GM11168 (cell line): ENCODE measurements around the gene FAM107B.

Experiments used
- in situ Hi-C: fragments of 300-500 bp; cut with MboI; formaldehyde crosslinking; loops from one replicate; pipeline ENCODE4 v1.12.0; 2022; ENCODE audit warnings: low sequenced_read_pairs; ENCODE audit not compliant: unreplicated experiment

Gene FAM107B

DNA sequence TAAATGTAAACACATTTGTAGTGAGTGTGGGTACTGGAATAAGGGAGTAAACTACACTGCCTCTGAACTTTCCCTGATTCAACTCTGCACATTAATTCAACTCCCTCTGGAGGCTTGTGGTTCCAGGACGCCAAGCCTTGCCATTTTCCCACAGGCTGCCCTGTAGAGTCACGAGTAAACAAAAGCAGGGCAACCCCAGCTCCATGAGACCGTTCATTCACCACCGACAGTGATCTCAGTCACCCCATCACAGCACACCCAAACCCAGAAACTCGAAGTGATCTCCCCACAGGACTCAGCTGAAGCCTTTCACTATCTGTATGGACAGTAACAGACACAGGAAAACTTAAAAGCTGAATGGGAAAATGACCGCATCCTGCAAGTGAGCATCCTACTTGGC is 225.2 kb downstream of the FAM107B start:
- in situ Hi-C loops: no loop called here

DNA sequence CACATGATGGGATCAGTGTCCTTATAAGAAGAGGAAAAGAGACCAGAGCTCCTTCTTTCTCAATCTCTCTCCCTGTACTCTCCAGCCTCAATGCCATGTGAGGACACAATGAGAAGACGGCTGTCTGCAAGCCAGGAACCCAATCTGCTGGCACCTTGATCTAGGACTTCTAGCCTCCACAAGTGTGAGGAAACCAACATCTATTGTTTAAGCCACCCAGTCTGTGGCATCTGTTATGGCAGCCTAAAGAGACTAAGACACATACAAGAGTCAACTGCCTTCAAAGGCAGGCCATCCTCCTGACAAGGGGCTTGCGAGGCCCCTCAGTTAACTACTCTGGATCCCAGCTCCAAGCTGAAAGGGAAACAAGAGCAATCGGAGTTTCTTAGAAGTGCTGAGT is 225.7 kb downstream of the FAM107B start:
- in situ Hi-C loops: no loop called here

- in situ Hi-C loops: no loop called here
Measured at GRCh38 chr10:14548474-14548873, 226.2 kb downstream of the FAM107B start.

- in situ Hi-C loops: no loop called here
Measured at GRCh38 chr10:14547816-14548215, 226.9 kb downstream of the FAM107B start.

DNA sequence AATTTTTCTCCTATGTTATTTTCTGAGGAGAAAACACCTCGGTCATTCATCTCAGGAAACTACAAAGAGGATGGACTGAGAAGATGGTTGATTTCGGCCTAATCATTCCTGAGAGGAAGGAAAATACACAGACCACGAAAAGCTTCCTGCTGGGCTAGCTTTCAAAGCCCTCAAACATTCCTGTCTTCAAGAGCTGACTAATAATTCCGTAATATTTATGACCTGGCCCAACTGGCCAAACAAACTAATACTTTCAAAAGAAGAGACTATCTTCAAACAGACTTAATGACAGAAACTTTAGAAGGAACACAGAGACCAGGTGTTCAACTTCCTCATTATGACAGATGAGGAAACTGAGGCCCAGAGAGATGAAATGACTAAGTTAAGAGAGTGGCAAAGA is 228.9 kb downstream of the FAM107B start:
- in situ Hi-C loops: no loop called here

GRCh38 chr10:14543904-14544210 is 230.8 kb downstream of the FAM107B start:
- in situ Hi-C loops: no loop called here

DNA sequence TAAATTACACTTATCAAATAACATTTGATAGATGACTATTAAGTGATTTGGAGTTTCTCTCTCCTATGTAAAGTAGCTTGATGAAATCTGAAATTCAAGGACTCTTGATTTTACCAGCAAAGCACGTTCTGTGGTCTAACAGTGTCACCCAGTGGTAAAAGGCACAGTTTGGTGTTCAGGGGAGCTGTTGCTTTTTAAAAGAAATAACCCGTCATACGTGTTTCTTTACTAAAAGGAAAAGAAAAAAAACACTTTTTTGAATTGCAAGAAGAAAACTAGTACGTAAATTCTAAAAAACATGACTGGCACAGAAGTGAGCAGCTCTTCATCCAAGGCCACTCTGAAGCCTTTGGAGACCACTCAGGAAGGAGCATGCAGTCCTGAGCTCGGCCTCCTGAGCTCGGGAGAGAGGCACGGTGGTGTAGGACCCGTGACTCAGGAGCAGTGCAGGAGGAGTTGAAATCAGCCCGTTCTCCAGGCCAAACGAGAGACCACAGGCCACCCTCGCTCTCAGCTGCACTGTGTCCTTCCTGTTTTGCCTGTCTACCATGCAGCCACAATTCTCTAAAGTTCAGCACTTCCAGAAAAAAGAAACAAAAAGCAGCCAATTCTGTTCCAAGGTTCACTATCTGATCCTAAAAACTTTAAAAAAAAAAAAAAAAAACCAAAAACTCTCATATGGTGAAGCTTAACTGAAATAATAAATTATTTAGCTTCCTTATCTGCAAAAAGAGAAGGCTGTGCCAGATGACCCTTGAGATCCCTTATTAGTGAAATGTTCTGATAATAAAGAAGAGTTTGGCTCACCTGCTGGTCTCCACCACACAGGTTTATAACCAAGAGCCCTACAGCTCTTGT is 231.4 kb downstream of the FAM107B start:
- in situ Hi-C loops: no loop called here

GRCh38 chr10:14541379-14541778 is 233.3 kb downstream of the FAM107B start:
- in situ Hi-C loops: no loop called here

GRCh38 chr10:14540611-14541010 is 234.1 kb downstream of the FAM107B start:
- in situ Hi-C loops: no loop called here

GRCh38 chr10:14540062-14540461 is 234.6 kb downstream of the FAM107B start:
- in situ Hi-C loops: no loop called here

DNA sequence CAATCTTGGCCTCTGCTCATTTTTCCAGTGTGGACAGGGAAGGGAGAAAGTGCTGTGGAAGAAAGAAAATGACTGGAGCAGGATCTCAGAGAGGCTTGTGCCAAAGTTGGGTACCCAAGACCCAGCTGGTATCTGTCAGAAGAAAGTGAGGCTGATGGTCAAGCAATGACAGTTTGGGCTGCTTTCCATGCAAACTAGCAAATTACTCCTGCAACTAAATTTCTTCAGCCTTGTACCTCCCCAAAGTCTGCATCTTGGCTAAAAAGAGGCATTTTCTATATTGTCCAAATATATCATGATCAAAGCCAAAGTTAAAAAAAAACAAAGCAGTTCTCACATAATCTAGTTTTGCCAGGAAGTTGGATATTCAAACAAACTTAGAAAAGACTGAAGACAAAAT is 235.5 kb downstream of the FAM107B start:
- in situ Hi-C loops: no loop called here

GRCh38 chr10:14536241-14537213 is 238.2 kb downstream of the FAM107B start:
- in situ Hi-C loops: no loop called here

DNA sequence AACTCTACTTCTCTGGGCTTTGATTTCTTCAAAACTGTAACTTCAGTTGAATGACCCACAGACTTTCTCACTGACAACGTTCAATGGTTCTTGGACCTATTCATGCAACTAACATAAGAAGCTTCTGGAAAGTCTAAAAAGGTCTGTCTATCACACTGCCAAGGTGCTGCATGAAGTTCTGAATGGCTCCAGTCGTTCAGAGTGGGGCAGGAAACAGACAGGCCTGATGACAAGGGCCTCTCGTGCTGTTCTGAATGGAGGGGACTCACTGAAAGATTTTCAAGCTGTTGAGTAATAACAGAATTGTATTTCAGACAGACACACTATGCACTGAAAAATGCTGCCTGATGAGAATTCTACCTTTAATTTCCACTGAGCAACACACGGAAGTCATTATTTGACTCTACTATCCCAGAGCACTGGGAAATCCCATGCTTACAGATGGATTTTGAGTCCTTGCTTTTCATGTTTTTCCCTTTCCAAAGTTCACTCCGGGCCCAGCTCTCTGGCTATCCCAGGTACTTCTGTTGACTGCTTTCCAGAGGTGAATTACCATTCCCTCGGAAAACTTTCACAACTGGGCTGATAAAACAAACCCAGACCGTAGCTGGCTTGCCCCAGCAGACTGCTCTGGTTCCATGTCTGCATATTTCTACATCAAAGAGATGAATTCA is 239.1 kb downstream of the FAM107B start:
- in situ Hi-C loops: no loop called here

GRCh38 chr10:14534152-14534551 is 240.5 kb downstream of the FAM107B start:
- in situ Hi-C loops: no loop called here

- in situ Hi-C loops: no loop called here
Measured at GRCh38 chr10:14533295-14533694, 241.4 kb downstream of the FAM107B start.

DNA sequence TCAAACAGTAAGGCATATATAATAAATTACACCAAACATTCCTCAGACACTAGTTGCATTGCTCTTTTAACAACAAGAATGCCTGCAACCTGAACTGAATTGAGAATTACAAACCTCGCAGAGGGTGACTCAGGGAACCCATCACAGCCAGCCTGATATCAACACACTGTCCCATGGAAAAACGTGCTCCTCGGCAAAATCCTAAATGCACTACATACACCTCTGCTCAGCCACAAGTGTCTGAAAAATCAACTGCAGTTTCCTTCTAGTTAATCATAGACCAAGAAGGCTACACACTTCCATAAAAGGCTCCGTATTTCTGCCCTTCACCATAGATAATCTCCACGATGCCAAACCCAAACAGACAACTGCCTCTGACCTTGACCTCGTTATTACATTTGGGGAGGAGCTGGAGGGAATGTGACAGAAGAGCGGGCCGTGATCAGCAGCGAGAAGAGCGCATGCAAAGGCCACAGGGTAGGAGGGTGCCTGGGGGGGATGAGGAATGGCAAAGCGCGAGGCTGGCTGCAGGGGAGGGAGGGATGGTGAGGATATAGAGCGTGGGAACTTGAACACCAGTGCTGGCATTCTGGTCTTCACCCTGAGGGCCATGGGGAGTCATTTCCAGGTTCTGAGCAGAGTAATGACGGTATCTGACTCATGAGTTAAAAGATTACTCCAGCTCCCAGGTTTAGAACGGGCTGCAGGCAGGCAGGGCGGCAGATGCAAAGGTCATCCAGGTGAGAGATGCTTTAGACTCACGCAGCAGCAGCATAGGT is 242.0 kb downstream of the FAM107B start:
- in situ Hi-C loops: no loop called here

DNA sequence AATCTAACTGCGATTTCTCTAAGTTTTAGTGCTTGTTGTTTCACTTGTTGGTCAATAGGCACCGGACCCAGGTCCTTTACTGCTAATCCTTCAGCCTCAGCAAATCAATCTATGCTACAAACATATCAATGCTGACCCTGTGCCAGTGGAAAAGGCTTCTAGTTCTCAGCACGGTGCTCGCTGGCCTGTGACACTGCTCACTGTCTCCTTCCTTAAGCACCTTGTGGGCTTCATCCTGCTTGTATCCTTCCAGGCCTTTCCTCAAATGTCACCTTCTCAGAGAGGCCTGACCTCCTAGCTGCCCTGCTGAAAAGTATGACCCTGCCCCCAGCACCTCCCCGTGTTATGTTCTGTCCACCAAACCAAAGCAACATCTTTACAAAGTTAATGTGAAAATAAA is 242.7 kb downstream of the FAM107B start:
- in situ Hi-C loops: no loop called here

- in situ Hi-C loops: no loop called here
Measured at GRCh38 chr10:14530465-14530864, 244.2 kb downstream of the FAM107B start.

DNA sequence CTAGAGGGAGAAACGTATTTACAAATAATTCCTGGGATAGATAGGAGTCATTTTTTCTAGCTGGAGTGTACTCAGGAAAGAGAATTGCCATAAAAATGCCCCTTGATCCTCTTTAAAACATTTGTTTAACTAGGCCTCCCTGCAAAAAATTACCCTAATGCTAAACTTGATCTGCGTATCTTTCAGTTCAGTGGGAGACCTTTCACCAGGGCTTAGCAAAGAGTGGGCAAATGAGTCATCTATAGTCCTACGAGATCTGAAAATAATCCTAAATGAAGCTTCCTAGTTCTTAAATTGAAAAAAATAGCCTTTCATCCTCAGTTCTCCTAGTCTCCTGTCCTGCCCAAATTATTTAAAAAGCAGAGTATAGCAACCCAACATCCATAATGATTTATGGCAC is 245.3 kb downstream of the FAM107B start:
- in situ Hi-C loops: no loop called here

GRCh38 chr10:14528450-14528849 is 246.2 kb downstream of the FAM107B start:
- in situ Hi-C loops: no loop called here
